OCI-LY3 (cell line): ENCODE data around the gene VKORC1.

Experiments
- H2AFZ ChIP-seq: fragments of 200-600, 300-600 bp; shearing (Covaris generic); 2 replicates; pipeline ENCODE4 v1.6.0; 2014; ENCODE audit warnings: antibody characterized with exemption, low read depth, low read length
- H3K27ac ChIP-seq: fragments of 200-600, 300-600 bp; sonication (generic); 2 replicates; pipeline ENCODE4 v1.5.1; 2014; ENCODE audit warnings: mild to moderate bottlenecking, low read length, moderate library complexity, mixed read lengths
- H3K27me3 ChIP-seq: fragments of 200-600, 300-600 bp; sonication (generic); 2 replicates; pipeline ENCODE4 v1.6.1; 2014; ENCODE audit warnings: low read depth, low read length, mixed read lengths
- H3K36me3 ChIP-seq: fragments of 200-600, 300-600 bp; sonication (generic); replicated peaks from 2 replicates; pipeline ENCODE3; 2014; ENCODE audit warnings: low read depth, low read length, mixed read lengths
- H3K4me1 ChIP-seq: fragments of 300-600, 200-600 bp; sonication (generic); 2 replicates; pipeline ENCODE4 v1.6.1; 2014; ENCODE audit warnings: low read length, mixed read lengths
- H3K4me2 ChIP-seq: fragments of 200-600, 300-600 bp; sonication (generic); 2 replicates; pipeline ENCODE4 v1.6.1; 2014; ENCODE audit warnings: low read length, mixed read lengths
- H3K4me3 ChIP-seq: fragments of 300-600, 200-600 bp; sonication (generic); 2 replicates; pipeline ENCODE4 v1.5.1; 2014; ENCODE audit warnings: antibody characterized with exemption, mild to moderate bottlenecking, low read length, moderate library complexity
- H3K79me2 ChIP-seq: fragments of 300-600, 200-600 bp; shearing (Covaris generic); 2 replicates; pipeline ENCODE4 v1.6.1; 2014; ENCODE audit warnings: mild to moderate bottlenecking, low read length, mixed read lengths
- H3K9ac ChIP-seq: fragments of 300-600, 200-600 bp; shearing (Covaris generic); 2 replicates; pipeline ENCODE4 v1.6.0; 2014; ENCODE audit warnings: mild to moderate bottlenecking, low read length, moderate library complexity
- H3K9me3 ChIP-seq: fragments of 200-600, 300-600 bp; shearing (Covaris generic); 2 replicates; pipeline ENCODE4 v1.6.1; 2014; ENCODE audit warnings: low read length, mixed read lengths; ENCODE audit not compliant: insufficient read depth
- H4K20me1 ChIP-seq: fragments of 200-600, 300-600 bp; sonication (generic); 2 replicates; pipeline ENCODE4 v1.6.1; 2016; ENCODE audit warnings: low read length, mixed read lengths; ENCODE audit not compliant: insufficient read depth
- EZH2phosphoT487 ChIP-seq: fragments of 200-600 bp; shearing (Covaris generic); IDR thresholded peaks from 2 replicates; pipeline ENCODE4 v1.6.1; 2018; ENCODE audit warnings: antibody characterized with exemption, mixed run types, low read depth
- TF ChIP-seq, protein P1 (sequence below): fragments of 200-600, 300-600 bp; sonication (generic); IDR thresholded peaks from 2 replicates; pipeline ENCODE4 v1.5.1; 2014; ENCODE audit warnings: antibody characterized with exemption, low read length, low read depth

VKORC1 gene

GRCh38 chr16:31055613-31056012, 39.0 kb downstream of the VKORC1 start:
- no peak overlapping the region for H2AFZ ChIP-seq
- no peak overlapping the region for H3K4me3 ChIP-seq
- TF ChIP-seq, protein P1, sequence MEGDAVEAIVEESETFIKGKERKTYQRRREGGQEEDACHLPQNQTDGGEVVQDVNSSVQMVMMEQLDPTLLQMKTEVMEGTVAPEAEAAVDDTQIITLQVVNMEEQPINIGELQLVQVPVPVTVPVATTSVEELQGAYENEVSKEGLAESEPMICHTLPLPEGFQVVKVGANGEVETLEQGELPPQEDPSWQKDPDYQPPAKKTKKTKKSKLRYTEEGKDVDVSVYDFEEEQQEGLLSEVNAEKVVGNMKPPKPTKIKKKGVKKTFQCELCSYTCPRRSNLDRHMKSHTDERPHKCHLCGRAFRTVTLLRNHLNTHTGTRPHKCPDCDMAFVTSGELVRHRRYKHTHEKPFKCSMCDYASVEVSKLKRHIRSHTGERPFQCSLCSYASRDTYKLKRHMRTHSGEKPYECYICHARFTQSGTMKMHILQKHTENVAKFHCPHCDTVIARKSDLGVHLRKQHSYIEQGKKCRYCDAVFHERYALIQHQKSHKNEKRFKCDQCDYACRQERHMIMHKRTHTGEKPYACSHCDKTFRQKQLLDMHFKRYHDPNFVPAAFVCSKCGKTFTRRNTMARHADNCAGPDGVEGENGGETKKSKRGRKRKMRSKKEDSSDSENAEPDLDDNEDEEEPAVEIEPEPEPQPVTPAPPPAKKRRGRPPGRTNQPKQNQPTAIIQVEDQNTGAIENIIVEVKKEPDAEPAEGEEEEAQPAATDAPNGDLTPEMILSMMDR = no peak
- no peak for TF ChIP-seq EZH2phosphoT487
- H3K4me1 ChIP-seq = no peaks in the 10 kb centered on the region
- no peak overlapping the region for H3K9ac ChIP-seq
- H3K9me3 ChIP-seq = no peaks in the 10 kb centered on the region
- H4K20me1 ChIP-seq = no peaks in the 10 kb centered on the region
- no peak overlapping the region for H3K27ac ChIP-seq
- H3K4me2 ChIP-seq = no peak overlapping the region
- no peaks in the 10 kb centered on the region for H3K79me2 ChIP-seq
- peaks cover 3% of the 10 kb centered on the region for H3K36me3 ChIP-seq
- no peaks in the 10 kb centered on the region for H3K27me3 ChIP-seq

DNA sequence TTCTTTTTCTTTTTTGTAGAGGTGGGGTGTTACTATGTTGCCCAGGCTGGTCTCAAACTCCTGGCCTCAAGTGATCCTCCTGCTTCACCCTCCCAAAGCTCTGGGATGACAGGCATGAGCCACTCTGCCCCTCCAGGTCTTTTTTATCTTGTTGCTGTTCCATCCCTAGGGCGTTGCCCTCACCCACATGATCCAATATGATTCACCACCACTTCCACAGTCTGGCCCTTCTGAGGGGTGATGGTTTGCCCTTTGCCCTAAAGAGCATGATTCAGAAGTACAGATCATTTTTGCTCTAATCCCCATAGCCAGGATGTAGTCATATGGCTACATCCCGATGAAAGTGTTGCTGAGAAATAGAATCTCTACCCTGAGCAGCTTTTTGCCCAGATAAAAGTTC, 42.5 kb downstream of the VKORC1 start:
- H3K4me2 ChIP-seq = no peak overlapping the region
- no peak overlapping the region for H3K27ac ChIP-seq

DNA sequence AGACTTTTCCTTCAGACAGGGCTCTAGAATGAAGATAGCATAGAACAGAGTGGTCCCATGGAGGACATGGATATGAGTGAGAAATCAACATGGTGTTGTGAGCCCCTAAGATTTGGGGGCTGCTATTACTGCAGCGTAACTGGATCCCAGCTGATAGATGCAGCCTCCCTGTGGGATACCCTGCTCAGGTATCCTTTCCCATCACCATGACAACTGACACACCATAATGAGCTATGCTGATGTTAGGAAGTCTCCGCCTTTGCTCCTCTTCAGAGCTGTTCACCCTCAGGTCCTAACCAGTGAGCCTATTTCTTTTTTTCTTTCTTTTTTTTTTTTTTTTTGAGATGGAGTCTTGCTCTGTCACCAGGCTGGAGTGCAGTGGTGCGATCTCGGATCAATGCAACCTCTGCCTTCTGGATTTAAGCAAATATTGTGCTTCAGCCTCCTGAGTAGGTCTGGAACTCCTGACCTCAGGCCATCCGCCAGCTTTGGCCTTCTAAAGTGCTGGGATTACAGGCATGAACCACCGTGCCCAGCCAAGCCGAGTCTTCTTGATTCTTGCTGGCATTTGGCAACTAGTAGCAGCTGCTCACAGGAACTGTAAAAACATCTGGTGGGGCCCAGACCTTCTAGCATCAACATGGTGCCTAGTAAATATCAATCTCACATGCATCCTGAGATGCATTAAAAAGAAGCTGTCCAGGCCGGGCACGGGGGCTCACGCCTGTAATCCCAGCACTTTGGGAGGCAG, 44.1 kb downstream of the VKORC1 start:
- Histone ChIP-seq H4K20me1 (no peaks in the 10 kb centered on the region), H3K4me2 (no peak overlapping the region), H2AFZ (no peak overlapping the region), H3K79me2 (no peaks in the 10 kb centered on the region), H3K9ac (no peak overlapping the region), H3K27me3 (no peaks in the 10 kb centered on the region), H3K9me3 (no peaks in the 10 kb centered on the region), H3K27ac (no peak overlapping the region), H3K4me3 (no peak overlapping the region), H3K36me3 (no peaks in the 10 kb centered on the region), H3K4me1 (no peaks in the 10 kb centered on the region)
- TF ChIP-seq EZH2phosphoT487 = no peak
- TF ChIP-seq, protein P1 = no peak

More for the DNA sequence above, 42.5 kb downstream of the VKORC1 start:
- Histone ChIP-seq H3K9me3 (no peaks in the 10 kb centered on the region), H3K79me2 (no peaks in the 10 kb centered on the region), H3K27me3 (no peaks in the 10 kb centered on the region), H4K20me1 (no peaks in the 10 kb centered on the region), H2AFZ (no peak overlapping the region), H3K4me3 (no peak overlapping the region), H3K4me1 (no peaks in the 10 kb centered on the region), H3K9ac (no peak overlapping the region), H3K36me3 (no peaks in the 10 kb centered on the region)
- TF ChIP-seq, protein P1 = no peak
- TF ChIP-seq EZH2phosphoT487 = no peak

DNA sequence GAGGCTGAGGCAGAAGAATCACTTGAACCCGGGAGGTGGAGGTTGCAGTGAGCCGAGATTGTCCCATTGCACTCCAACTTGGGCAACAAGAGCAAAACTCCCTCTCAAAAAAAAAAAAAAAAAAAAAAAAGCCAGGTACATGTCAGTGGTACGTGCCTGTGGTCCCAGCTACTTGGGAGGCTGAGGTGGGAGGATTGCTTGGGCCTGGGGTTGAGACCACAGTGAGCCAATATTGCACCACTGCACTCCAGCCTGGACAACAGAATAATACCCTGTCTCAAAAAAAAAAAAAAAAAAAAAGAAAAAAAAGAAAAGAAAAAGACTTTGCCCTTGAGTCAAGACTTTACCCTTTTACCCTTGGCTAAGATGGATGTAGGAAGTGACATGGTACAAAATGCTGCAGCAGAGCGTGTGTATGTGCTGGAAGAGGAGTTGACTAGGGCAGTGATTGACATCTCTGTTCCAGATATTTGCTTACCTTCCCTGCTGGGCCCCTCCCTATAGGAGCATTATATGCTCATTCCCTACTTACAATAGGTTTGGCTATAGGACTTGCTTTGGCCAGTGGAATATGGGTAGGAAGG, 50.6 kb downstream of the VKORC1 start:
- H3K27me3 ChIP-seq = no peaks in the 10 kb centered on the region
- H3K79me2 ChIP-seq = no peaks in the 10 kb centered on the region
- H4K20me1 ChIP-seq = no peaks in the 10 kb centered on the region
- H3K4me1 ChIP-seq = no peaks in the 10 kb centered on the region
- H3K4me3 ChIP-seq = no peak overlapping the region
- no peak overlapping the region for H3K4me2 ChIP-seq
- H3K27ac ChIP-seq = no peak overlapping the region
- no peak overlapping the region for H3K9ac ChIP-seq
- H3K9me3 ChIP-seq = no peaks in the 10 kb centered on the region
- H3K36me3 ChIP-seq = no peaks in the 10 kb centered on the region
- TF ChIP-seq, protein P1 = no peak
- no peak for TF ChIP-seq EZH2phosphoT487
- H2AFZ ChIP-seq = no peak overlapping the region
